HuH-7 (cell line): ENCODE data around the gene TEDC1.

Experiments
- DNase-seq: peaks from one replicate; pipeline ENCODE4 v3.0.0; 2011; ENCODE audit warnings: low spot score

TEDC1 gene

GRCh38 chr14:105525861-105526775 is 35.1 kb downstream of the TEDC1 start, which contains the start of gene TMEM121:
Gene TMEM121, plus strand, starts transcription at chr14:105526583. Its CDS starts 2,252 bp downstream, at chr14:105528835.
- DNase-seq, result no peak

GRCh38 chr14:105526776-105527380 is 35.8 kb downstream of the TEDC1 start:
- no peak for DNase-seq

- DNase-seq, result no peak
Observed at GRCh38 chr14:105527381-105527825, 36.4 kb downstream of the TEDC1 start.

GRCh38 chr14:105527826-105528585 is 37.0 kb downstream of the TEDC1 start:
- DNase-seq, result peak; percentile 87

- no peak for DNase-seq
Observed at GRCh38 chr14:105528586-105529318, 37.7 kb downstream of the TEDC1 start.

- no peak for DNase-seq
Observed at GRCh38 chr14:105529319-105529568, 38.2 kb downstream of the TEDC1 start.

- DNase-seq, result no peak
Observed at GRCh38 chr14:105529569-105530284, 38.7 kb downstream of the TEDC1 start.

- DNase-seq, result no peak
Observed at GRCh38 chr14:105530285-105531087, 39.4 kb downstream of the TEDC1 start.

GRCh38 chr14:105531088-105531893 is 40.2 kb downstream of the TEDC1 start:
- no peak for DNase-seq

- DNase-seq, result no peak
Observed at GRCh38 chr14:105531894-105532623, 41.0 kb downstream of the TEDC1 start.

- DNase-seq, result peak; percentile 86
Observed at GRCh38 chr14:105532735-105533141, 41.7 kb downstream of the TEDC1 start.

GRCh38 chr14:105533391-105533790 is 42.3 kb downstream of the TEDC1 start:
- DNase-seq, result no peak

GRCh38 chr14:105533811-105534498 is 42.9 kb downstream of the TEDC1 start:
- DNase-seq, result no peak

GRCh38 chr14:105534586-105534985 is 43.5 kb downstream of the TEDC1 start:
- no peak for DNase-seq

- no peak for DNase-seq
Observed at GRCh38 chr14:105536051-105536450, 45.0 kb downstream of the TEDC1 start.

- DNase-seq, result no peak
Observed at GRCh38 chr14:105536691-105537579, 45.9 kb downstream of the TEDC1 start.
